Activated CD4-positive, alpha-beta memory T cell treated with anti-CD3 and anti-CD28 coated beads for 36 hours (primary cell): ENCODE measurements around the gene MYOD1. TPM values are rescaled to one million over a fixed set of nuclear protein-coding genes. Genes with fewer than 3 reads are reported as not detected.

Experiments
- CTCF ChIA-PET: fragments of 350-600 bp; sonication (Branson Sonifier 250); formaldehyde crosslinking; loops from one replicate; lab custom pipeline; 2021; ENCODE audit warnings: antibody characterized with exemption, inconsistent platforms; lab: Charles Lee
- POLR2A ChIA-PET: fragments of 350-600 bp; sonication (Branson Sonifier 250); formaldehyde crosslinking; loops from one replicate; lab custom pipeline; 2021; ENCODE audit warnings: antibody characterized with exemption; lab: Charles Lee
- DNase-seq: peaks from one replicate; pipeline ENCODE4 v3.0.0-alpha.2; 2020
- H3K27ac Mint-ChIP-seq: one replicate; pipeline ENCODE4 v1.8.0; 2021; ENCODE audit warnings: mixed read lengths
- H3K27me3 Mint-ChIP-seq: one replicate; pipeline ENCODE4 v1.8.0; 2021; ENCODE audit warnings: mixed read lengths
- H3K36me3 Mint-ChIP-seq: one replicate; pipeline ENCODE4 v1.8.0; 2021; ENCODE audit warnings: mixed read lengths
- H3K4me1 Mint-ChIP-seq: one replicate; pipeline ENCODE4 v1.8.0; 2021; ENCODE audit warnings: low read depth, mixed read lengths
- H3K4me3 Mint-ChIP-seq: one replicate; pipeline ENCODE4 v1.8.0; 2021; ENCODE audit warnings: mild to moderate bottlenecking, mixed read lengths
- H3K9me3 Mint-ChIP-seq: one replicate; pipeline ENCODE4 v1.8.0; 2021; ENCODE audit warnings: mixed read lengths
- intact Hi-C: fragments of 100-400 bp; cut with micrococcal nuclease; formaldehyde crosslinking; loops from one replicate; pipeline ENCODE4 v1.15.1; 2023
- total RNA-seq, 2 experiments: library from RNA; stranded (reverse); gene quantifications; one replicate each; pipeline ENCODE4 v1.2.3, GENCODE V29; 2021

Gene MYOD1
- total RNA-seq, 2 experiments from 2014 or later: not detected

DNA sequence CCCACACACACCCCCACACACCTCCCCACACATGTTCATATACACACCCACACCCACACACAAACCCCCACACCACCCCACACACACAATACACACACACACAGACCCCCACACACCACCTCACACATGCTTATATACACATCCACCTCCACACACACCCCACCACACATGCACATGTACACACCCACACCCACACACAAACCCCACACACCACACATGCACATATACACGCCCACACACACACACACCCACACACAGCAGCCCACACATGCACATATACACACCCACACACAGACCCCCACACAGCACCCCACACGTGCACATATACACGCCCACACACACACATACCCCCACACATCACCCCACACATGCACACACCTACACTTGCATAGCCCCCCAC, 44.3 kb downstream of the MYOD1 start:
- CTCF ChIA-PET: no interaction called here
- H3K9me3 Mint-ChIP-seq: no peaks in the 10 kb centered on the region
- no peak overlapping the region for H3K4me3 Mint-ChIP-seq
- H3K36me3 Mint-ChIP-seq: no peaks in the 10 kb centered on the region
- H3K27me3 Mint-ChIP-seq: no peaks in the 10 kb centered on the region
- intact Hi-C loops: no loop called here
- H3K27ac Mint-ChIP-seq: no peak overlapping the region
- no peak for DNase-seq
- POLR2A ChIA-PET: no interaction called here
- H3K4me1 Mint-ChIP-seq: no peaks in the 10 kb centered on the region

DNA sequence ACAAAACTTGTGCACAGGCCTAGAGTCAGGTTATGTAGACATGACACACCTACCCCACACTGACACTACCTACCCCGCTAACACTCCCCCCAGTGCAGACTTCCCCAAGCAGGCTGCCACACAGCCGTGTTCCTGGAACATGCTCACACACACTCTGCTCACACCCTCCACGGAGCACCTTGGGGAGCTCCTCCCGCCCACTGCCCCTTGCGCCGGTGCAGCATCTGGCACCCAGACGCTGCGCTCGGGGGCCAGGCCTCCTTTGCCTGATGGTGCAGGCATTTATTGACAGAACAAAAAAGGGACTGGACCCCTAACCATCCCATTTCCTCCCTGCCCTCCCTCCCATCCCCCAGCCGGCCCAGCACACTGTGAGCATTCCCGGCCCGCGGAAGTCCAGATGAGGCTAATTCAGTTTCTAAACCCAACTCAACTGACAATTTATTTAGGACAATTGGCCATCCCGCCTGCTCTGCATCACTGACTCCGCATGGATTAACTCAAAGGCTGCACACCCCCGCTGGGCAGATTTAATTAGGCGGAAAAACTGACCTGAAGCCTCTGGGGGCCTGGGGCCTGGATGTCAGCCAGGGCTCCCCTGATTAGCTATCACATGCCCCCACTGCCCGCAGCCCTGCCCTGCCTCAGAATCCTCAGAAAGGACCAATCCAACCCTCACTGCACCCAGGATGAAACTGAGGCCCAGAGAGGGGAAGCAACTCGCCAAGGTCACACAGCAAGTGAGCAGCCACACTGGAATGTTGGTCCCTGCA, 45.3 kb downstream of the MYOD1 start:
- Mint-ChIP-seq H3K4me1 (no peaks in the 10 kb centered on the region), H3K27me3 (no peaks in the 10 kb centered on the region), H3K27ac (no peak overlapping the region), H3K9me3 (no peaks in the 10 kb centered on the region), H3K4me3 (no peak overlapping the region), H3K36me3 (no peaks in the 10 kb centered on the region)
- DNase-seq: no peak
- POLR2A ChIA-PET: no interaction called here
- CTCF ChIA-PET: interaction anchor here (1.4 kb wide), 1 partner anchor 215 kb away, joined by 4 read pairs; no protein-coding TSS in a partner anchor
- intact Hi-C loops: no loop called here

DNA sequence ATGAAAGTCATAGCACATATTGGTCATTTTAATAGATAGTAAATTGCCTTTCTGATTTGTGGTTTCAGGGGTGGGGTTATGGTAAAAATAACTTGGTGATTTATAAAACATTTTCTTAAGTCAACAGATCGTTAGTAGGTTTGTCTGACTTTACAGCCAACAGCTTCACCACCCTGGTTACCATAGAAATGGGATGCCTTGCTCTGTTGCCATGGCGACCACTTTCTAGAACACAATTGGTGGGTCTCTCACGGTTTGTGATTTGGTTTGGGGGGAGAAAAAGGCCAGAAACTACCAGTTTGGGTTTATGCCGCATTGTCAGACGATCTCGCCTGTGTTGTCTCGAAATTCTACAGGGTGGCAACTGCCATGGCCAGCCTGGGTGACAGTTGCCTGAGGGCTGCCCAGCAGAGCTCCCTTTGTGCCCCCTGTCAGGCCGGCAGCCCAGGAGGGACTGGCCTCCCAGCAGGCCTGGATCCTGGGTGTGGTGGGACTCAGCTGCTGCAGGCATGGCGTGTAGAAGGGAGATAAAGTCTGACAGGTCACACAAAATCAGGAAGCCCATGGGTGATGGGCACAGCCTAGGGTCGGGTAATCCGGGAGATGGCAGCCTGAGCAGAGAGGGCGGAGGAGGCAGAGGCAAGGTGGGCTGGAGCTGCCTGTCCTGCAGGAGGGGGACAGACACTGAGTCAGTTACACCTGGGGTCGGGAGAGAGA, 46.1 kb downstream of the MYOD1 start:
- no peak overlapping the region for H3K4me3 Mint-ChIP-seq
- H3K27me3 Mint-ChIP-seq: no peaks in the 10 kb centered on the region
- no peaks in the 10 kb centered on the region for H3K9me3 Mint-ChIP-seq
- no peaks in the 10 kb centered on the region for H3K4me1 Mint-ChIP-seq
- no peak for DNase-seq
- ChIA-PET CTCF (interaction anchor here (1.4 kb wide), 1 partner anchor 214 kb away, joined by 4 read pairs; no protein-coding TSS in a partner anchor), POLR2A (no interaction called here)
- H3K27ac Mint-ChIP-seq: no peak overlapping the region
- H3K36me3 Mint-ChIP-seq: no peaks in the 10 kb centered on the region
- intact Hi-C loops: no loop called here

DNA sequence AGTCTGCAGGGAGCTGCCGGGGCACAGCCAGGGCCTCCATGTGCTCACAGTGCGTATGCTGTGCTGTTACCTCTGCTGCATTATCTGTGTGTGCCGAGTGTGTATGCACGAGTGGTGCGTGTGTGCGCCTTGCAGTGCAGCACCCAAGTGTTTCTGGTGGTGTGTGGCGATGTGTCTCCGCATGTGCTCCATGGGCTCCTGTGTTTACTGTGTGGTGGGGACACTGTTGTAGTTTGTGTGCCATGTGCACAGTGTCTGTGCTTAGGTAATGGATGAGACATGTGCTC, 46.6 kb downstream of the MYOD1 start:
- H3K36me3 Mint-ChIP-seq: no peaks in the 10 kb centered on the region
- intact Hi-C loops: no loop called here

DNA sequence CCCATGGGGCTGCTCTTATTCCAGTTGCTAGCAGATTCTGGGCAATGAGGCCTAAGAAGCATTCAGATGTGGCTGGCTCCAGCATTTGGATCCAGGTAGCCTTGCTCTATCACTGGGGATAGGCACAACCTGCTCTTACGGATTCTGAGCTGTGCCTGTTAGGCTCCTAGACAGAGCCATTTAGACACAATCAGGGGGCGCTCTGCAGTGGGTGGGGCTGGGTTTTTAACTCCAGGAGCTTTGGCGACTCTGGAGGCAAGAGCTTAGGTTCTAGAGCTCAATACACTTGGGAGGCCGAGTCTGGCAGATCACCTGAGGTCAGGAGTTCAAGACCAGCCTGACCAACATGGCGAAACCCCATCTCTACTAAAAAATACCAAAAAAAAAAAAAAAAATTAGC, 47.2 kb downstream of the MYOD1 start:
- intact Hi-C loops: no loop called here
- H3K9me3 Mint-ChIP-seq: no peaks in the 10 kb centered on the region
- no peak for DNase-seq
- H3K27me3 Mint-ChIP-seq: no peaks in the 10 kb centered on the region
- H3K36me3 Mint-ChIP-seq: no peaks in the 10 kb centered on the region
- H3K4me1 Mint-ChIP-seq: no peaks in the 10 kb centered on the region
- H3K27ac Mint-ChIP-seq: no peak overlapping the region
- POLR2A ChIA-PET: no interaction called here
- CTCF ChIA-PET: no interaction called here
- no peak overlapping the region for H3K4me3 Mint-ChIP-seq

More for the DNA sequence above, 46.6 kb downstream of the MYOD1 start:
- DNase-seq: no peak
- POLR2A ChIA-PET: no interaction called here
- CTCF ChIA-PET: no interaction called here
- H3K27ac Mint-ChIP-seq: no peak overlapping the region
- H3K4me3 Mint-ChIP-seq: no peak overlapping the region
- no peaks in the 10 kb centered on the region for H3K4me1 Mint-ChIP-seq
- H3K27me3 Mint-ChIP-seq: no peaks in the 10 kb centered on the region
- H3K9me3 Mint-ChIP-seq: no peaks in the 10 kb centered on the region

DNA sequence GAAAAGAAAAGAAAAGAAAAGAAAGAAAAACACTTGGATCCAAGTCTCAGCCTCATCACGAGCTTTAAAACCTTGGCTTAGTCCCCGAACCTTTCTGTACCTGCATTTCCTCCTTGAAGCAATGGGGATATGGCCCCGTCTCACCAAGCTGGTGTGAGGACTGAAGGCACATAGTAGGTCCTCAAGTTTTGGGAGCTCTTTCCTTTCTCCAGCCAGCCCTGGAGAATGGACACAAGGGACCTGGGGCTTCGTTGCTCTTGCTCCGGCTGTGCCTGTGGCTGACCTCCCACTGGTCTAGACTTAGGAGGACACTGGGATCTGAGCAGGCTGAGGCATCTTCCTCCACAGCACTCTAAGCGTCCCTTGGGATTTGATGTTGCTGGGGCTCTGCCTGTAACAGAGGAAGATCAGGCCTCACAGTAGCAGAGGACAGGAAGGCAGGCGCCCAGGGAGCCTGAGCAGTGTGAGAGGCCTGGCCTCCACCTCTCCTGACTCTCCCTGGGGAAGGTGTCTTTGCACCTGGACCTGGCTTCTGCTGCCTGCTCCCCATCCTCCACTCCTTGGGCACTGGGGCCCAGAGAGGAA, 48.0 kb downstream of the MYOD1 start:
- H3K4me3 Mint-ChIP-seq: no peak overlapping the region
- DNase-seq: no peak
- H3K4me1 Mint-ChIP-seq: no peaks in the 10 kb centered on the region
- POLR2A ChIA-PET: no interaction called here
- H3K27me3 Mint-ChIP-seq: no peaks in the 10 kb centered on the region
- CTCF ChIA-PET: no interaction called here
- intact Hi-C loops: no loop called here
- no peak overlapping the region for H3K27ac Mint-ChIP-seq
- no peaks in the 10 kb centered on the region for H3K36me3 Mint-ChIP-seq
- no peaks in the 10 kb centered on the region for H3K9me3 Mint-ChIP-seq

DNA sequence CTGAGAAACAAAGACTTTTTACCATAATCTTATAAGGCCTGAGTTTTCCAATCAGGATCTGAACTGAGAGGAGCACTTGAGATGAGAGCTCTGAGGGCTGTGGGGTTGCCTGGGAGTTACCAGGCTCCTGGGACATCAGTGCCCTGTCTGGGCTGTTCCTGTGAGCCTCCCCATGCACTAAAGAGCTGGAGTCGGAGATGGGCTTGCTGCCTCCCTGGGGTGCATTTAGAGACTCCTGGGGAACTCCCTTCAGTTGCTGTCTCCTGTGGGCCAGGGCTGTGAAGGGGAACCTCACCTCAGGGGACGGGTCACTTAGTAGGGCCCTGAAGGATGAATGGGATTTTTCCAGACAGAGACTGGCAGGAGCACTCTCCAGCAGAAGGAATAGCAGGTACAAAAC, 48.5 kb downstream of the MYOD1 start:
- H3K27me3 Mint-ChIP-seq: no peaks in the 10 kb centered on the region
- H3K4me1 Mint-ChIP-seq: no peaks in the 10 kb centered on the region
- H3K27ac Mint-ChIP-seq: no peak overlapping the region
- H3K4me3 Mint-ChIP-seq: no peak overlapping the region
- no peaks in the 10 kb centered on the region for H3K9me3 Mint-ChIP-seq
- intact Hi-C loops: no loop called here
- no peak for DNase-seq
- H3K36me3 Mint-ChIP-seq: no peaks in the 10 kb centered on the region
- CTCF ChIA-PET: no interaction called here
- POLR2A ChIA-PET: no interaction called here

DNA sequence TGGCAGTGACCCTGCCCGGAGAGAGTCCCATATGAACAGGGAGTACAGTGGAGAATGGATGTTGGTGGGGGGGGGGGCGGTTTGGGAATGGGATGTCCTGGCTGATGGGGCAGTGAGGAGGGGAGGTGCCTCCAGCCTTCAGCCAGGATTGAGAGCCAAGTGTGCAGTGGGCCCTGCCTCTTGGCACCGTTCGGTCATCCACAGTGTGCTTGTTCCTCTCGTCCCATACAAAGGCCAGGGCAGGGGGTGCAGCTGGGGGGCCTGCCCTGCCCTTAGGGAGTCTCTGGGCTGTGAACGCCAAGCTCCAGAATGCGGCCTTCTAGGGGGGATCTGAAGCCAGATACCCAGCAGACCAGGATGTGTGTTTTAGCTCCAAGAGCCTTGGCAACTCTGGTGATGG, 49.2 kb downstream of the MYOD1 start:
- Mint-ChIP-seq H3K9me3 (no peaks in the 10 kb centered on the region), H3K4me3 (no peak overlapping the region), H3K36me3 (no peaks in the 10 kb centered on the region), H3K27ac (no peak overlapping the region), H3K4me1 (no peaks in the 10 kb centered on the region), H3K27me3 (no peaks in the 10 kb centered on the region)
- ChIA-PET POLR2A (no interaction called here), CTCF (interaction anchor here (0.6 to 0.9 kb wide), 2 partner anchors 37 to 52 kb away, joined by 3 read pairs; no protein-coding TSS in a partner anchor)
- no peak for DNase-seq
- intact Hi-C loops: no loop called here

DNA sequence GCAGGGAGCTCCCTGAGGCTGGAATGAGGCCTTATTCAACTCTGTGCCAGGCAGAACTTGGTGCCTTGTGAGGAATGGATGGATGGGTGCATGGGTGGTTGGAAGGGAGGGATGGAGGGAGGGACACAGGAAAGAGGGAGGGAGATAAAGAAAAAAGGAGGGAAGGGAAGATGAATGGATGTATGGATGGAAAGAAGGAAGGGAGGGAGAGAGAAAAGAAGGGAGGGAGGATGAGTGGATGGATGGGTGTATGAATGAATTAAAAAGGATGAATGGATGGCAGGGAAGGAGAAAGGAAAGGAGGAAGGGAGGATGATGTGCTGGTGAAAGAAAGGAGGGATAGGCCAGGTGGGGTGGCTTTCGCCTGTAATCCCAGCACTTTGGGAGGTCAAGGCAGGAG, 49.8 kb downstream of the MYOD1 start:
- no peaks in the 10 kb centered on the region for H3K36me3 Mint-ChIP-seq
- ChIA-PET CTCF (interaction anchor here (0.5 to 0.9 kb wide), 3 partner anchors 10 to 52 kb away, joined by 3 read pairs; no protein-coding TSS in a partner anchor), POLR2A (no interaction called here)
- H3K27me3 Mint-ChIP-seq: no peaks in the 10 kb centered on the region
- no peak overlapping the region for H3K4me3 Mint-ChIP-seq
- no peak for DNase-seq
- H3K9me3 Mint-ChIP-seq: no peaks in the 10 kb centered on the region
- intact Hi-C loops: no loop called here
- H3K4me1 Mint-ChIP-seq: no peaks in the 10 kb centered on the region
- H3K27ac Mint-ChIP-seq: no peak overlapping the region

DNA sequence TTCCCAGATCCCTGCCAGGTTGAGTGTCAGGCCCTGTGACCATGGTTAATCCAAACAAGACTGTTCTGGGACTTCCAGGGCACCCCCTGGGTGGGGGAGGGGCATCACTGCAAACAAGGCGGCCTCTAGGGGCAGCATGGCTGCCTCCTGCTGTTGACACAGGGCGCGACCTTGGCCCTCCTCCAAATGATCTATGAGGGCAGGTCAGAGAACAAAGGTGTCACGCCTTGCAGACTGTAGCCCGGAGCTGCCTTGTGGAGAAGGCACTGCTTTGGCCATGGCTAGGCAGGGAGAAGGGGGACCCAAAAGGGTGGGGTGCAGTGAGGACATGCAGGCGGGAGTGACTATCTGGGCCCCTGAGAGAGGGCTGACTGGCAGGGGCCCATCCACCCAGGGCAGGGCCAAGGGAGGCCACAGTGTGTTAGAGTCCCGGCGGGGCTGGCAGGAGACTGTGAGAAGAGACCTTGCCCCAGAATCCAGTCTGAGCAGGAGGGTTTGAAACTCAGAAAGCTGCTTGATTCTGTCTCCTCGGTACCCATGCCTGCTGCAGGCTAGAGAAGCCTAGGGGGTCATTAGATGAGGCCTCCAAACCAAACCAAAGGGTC, 50.8 kb downstream of the MYOD1 start:
- CTCF ChIA-PET: no interaction called here
- intact Hi-C loops: no loop called here
- no peaks in the 10 kb centered on the region for H3K9me3 Mint-ChIP-seq
- no peak overlapping the region for H3K4me3 Mint-ChIP-seq
- H3K27ac Mint-ChIP-seq: no peak overlapping the region
- no peaks in the 10 kb centered on the region for H3K36me3 Mint-ChIP-seq
- DNase-seq: peak; percentile 15
- no peaks in the 10 kb centered on the region for H3K4me1 Mint-ChIP-seq
- POLR2A ChIA-PET: no interaction called here
- no peaks in the 10 kb centered on the region for H3K27me3 Mint-ChIP-seq

DNA sequence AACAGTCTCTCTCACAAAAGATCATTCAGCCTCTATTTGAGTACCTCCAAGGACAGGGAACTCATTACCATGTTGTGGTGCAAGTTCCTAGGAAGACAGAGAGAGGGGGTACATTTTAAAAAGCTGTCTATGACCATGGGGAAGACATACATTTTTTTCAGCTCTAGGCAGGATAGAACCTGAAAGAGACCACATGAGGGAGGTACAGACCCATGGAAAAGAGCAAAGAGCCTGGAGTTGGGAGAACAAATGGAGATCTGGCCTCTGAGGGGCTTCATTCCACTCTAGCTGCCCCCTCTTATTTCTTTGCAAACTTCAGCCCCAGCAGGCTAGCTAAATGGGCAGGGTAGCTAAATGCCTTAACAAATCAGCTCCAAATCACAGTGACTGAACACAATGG, 51.5 kb downstream of the MYOD1 start:
- no peak for DNase-seq
- ChIA-PET CTCF (no interaction called here), POLR2A (no interaction called here)
- intact Hi-C loops: no loop called here
- no peaks in the 10 kb centered on the region for H3K9me3 Mint-ChIP-seq
- H3K4me1 Mint-ChIP-seq: no peaks in the 10 kb centered on the region
- H3K27me3 Mint-ChIP-seq: no peaks in the 10 kb centered on the region
- no peak overlapping the region for H3K4me3 Mint-ChIP-seq
- H3K36me3 Mint-ChIP-seq: no peaks in the 10 kb centered on the region
- H3K27ac Mint-ChIP-seq: no peak overlapping the region

DNA sequence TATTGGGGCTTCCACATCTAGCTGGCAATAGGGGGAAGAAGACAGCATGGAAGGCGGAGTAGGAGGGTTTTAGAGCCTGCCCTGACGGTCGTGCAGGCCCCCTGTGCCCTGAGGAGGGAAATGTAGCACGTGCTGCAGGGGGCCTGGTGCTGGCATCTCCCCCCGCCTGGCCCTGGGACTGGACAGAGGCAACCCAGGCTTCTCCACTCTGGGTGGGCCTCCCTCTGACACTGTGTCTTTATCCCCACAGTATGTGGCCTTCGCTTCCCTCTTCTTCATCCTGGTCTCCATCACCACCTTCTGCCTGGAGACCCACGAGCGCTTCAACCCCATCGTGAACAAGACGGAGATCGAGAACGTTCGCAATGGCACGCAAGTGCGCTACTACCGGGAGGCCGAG, 52.0 kb downstream of the MYOD1 start:
- Mint-ChIP-seq H3K27me3 (no peaks in the 10 kb centered on the region), H3K9me3 (no peaks in the 10 kb centered on the region), H3K4me1 (no peaks in the 10 kb centered on the region), H3K36me3 (no peaks in the 10 kb centered on the region), H3K4me3 (no peak overlapping the region), H3K27ac (no peak overlapping the region)
- intact Hi-C loops: no loop called here
- ChIA-PET POLR2A (no interaction called here), CTCF (no interaction called here)
- no peak for DNase-seq
